Peyer's patch (tissue), 4 donors: ENCODE results near the gene IP6K1. TPM values are rescaled to one million over a fixed set of nuclear protein-coding genes. Genes with fewer than 3 reads are reported as not detected.

Experiments
- DNase-seq, 3 donors: peaks; one replicate each; pipeline ENCODE4 v3.0.0-alpha.2; 2017 to 2019
- H3K27ac ChIP-seq, 4 donors: fragments of 200-600 bp; sonication (generic); one replicate each; pipeline ENCODE4 v1.5.1; 2016 to 2019
- H3K27me3 ChIP-seq, 2 donors: fragments of 200-600 bp; sonication (generic); one replicate each; pipeline ENCODE4 v1.5.1; 2019
- H3K36me3 ChIP-seq, 3 donors: fragments of 200-600 bp; sonication (generic); one replicate each; pipeline ENCODE4 v1.5.1; 2016 to 2019
- H3K4me1 ChIP-seq, 4 donors: fragments of 200-600 bp; sonication (generic); one replicate each; pipeline ENCODE4 v1.5.1; 2016 to 2019
- H3K4me3 ChIP-seq, 4 donors: fragments of 200-600 bp; sonication (generic); 1 replicate in 3 of 4; 2 replicates in 1 of 4; pipeline ENCODE4 v1.5.1; 2016 to 2019; ENCODE audit warnings: mild to moderate bottlenecking in 1 of 4
- H3K9me3 ChIP-seq, 4 donors: fragments of 200-600 bp; sonication (generic); one replicate each; pipeline ENCODE4 v1.5.1; 2016 to 2019; ENCODE audit warnings: mild to moderate bottlenecking in 1 of 4
- POLR2A ChIP-seq, 2 donors: fragments of 450-650 bp; IDR thresholded peaks; one replicate each; pipeline ENCODE4 v1.5.1; 2017; ENCODE audit warnings: antibody characterized with exemption in 2 of 2, mild to moderate bottlenecking in 2 of 2, moderate library complexity in 2 of 2
- total RNA-seq, 4 donors: library from RNA; depleted of rRNA; stranded (reverse); fragments of >200 nt; gene quantifications; one replicate each; pipeline ENCODE4 v1.1.0, GENCODE V29; 2016
- TF ChIP-seq, protein P1 (sequence below), 6 experiments: fragments of 450-650 bp in 4 of 6; fragments of 200-600 bp in 2 of 6; sonication (generic) in 1 of 6; IDR thresholded peaks; one replicate each; pipeline ENCODE4 v1.5.1; 2017 to 2019; ENCODE audit warnings: antibody characterized with exemption in 6 of 6, mild to moderate bottlenecking in 3 of 6, moderate library complexity in 1 of 6

IP6K1 gene
- total RNA-seq, 4 donors from 2014 or later = 30.6 to 56.1 (median 46.8) TPM

DNA sequence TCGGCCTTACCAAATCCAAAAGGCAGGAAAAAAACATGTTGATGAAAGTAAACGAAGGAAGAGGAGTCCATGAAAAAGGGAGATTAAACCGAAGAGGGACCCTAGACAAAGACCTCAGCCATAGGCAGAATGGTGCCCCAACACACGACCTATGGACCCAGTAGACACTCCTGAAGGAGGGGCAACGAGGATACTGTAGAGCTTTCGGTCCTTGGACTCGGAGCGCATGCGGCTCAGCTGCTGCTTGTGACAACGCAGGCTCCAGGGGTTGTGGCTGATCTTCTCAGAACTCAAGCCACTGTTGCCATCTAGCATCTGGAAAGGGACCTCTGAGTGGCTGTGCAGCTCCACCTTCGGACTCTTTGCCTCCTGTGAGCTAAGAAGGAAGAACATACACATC, 53.7 kb downstream of the IP6K1 start:
- Histone ChIP-seq H3K36me3 (peaks cover 0 to 92% (median 0%) of the 10 kb centered on the region in 3 donors), H3K9me3 (no peaks in the 10 kb centered on the region)

DNA sequence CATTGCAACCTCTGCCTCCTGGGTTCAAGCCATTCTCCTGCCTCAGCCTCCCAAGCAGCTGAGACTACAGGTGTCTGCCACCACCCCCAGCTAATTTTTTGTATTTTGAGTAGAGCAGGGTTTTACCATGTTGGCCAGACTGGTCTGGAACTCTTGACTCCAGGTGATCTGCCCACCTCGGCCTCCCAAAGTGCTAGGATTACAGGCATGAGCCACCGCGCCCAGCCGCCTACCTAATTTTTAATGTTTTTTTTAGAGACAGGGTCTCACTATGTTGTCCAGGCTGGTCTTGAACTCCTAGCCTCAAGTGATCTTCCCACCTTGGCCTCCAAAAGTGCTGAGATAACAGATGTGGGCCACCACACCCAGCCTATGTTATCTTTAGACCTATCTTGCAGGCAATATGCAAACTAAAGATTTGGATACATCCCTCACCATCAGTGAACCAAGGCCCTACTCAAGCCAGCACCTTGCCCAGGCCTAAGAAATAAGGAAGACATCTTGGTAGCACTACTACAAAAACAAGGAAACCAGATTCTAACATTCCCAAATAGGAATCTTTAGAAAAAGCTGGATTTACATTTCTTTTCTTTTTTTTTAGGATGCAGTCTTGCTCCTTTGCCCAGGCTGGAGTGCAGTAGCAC, 56.3 kb downstream of the IP6K1 start:
- H3K27me3 ChIP-seq = no peaks in the 10 kb centered on the region
- peaks cover 0 to 79% (median 0%) of the 10 kb centered on the region in 3 donors for H3K36me3 ChIP-seq
- H3K9me3 ChIP-seq = no peaks in the 10 kb centered on the region
- no peak overlapping the region for H3K27ac ChIP-seq
- no peak for TF ChIP-seq POLR2A (IDR thresholded peaks at IDR 0.05)
- TF ChIP-seq, protein P1, sequence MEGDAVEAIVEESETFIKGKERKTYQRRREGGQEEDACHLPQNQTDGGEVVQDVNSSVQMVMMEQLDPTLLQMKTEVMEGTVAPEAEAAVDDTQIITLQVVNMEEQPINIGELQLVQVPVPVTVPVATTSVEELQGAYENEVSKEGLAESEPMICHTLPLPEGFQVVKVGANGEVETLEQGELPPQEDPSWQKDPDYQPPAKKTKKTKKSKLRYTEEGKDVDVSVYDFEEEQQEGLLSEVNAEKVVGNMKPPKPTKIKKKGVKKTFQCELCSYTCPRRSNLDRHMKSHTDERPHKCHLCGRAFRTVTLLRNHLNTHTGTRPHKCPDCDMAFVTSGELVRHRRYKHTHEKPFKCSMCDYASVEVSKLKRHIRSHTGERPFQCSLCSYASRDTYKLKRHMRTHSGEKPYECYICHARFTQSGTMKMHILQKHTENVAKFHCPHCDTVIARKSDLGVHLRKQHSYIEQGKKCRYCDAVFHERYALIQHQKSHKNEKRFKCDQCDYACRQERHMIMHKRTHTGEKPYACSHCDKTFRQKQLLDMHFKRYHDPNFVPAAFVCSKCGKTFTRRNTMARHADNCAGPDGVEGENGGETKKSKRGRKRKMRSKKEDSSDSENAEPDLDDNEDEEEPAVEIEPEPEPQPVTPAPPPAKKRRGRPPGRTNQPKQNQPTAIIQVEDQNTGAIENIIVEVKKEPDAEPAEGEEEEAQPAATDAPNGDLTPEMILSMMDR (IDR thresholded peaks at IDR 0.05) = no peak
- DNase-seq = no peak
- H3K4me3 ChIP-seq = no peak overlapping the region
- H3K4me1 ChIP-seq = peaks cover 0 to 19% (median 0%) of the 10 kb centered on the region in 4 donors

More for the DNA sequence above, 53.7 kb downstream of the IP6K1 start:
- no peaks in the 10 kb centered on the region for H3K27me3 ChIP-seq
- TF ChIP-seq POLR2A (IDR thresholded peaks at IDR 0.05) = no peak
- TF ChIP-seq, protein P1 (IDR thresholded peaks at IDR 0.05) = no peak
- no peak for DNase-seq
- no peak overlapping the region for H3K27ac ChIP-seq
- no peak overlapping the region for H3K4me3 ChIP-seq
- no peaks in the 10 kb centered on the region for H3K4me1 ChIP-seq

DNA sequence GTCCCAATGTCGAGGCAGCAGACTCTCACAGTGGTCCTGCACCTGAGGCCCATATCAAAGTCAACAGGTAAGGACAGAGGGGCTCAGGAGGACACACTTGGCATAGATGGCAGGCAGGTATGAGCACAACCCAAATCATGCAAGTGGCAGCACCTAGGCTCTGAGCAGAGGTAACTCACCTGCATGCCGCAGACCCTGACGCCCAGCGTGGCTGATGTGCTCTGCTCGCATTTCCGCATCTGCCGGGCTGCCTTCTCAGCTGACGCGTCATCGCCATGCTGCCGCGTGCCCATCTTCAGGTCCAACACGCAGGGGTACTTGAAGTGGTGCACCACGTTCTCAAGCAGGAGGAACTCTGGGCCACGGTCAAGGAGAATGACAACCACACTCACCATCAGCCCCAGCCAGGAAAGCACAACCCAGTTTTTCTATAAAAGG, 58.4 kb downstream of the IP6K1 start:
- DNase-seq = peak in 1 of 3 donors; percentile 47
- Histone ChIP-seq H3K27me3 (no peaks in the 10 kb centered on the region), H3K4me3 (no peak overlapping the region), H3K36me3 (peaks cover 0 to 60% (median 0%) of the 10 kb centered on the region in 3 donors), H3K27ac (peak overlapping the region in 2 of 4 donors; percentile 3 to 63), H3K4me1 (peaks cover 3 to 30% (median 7%) of the 10 kb centered on the region in 4 donors), H3K9me3 (no peaks in the 10 kb centered on the region)
- no peak for TF ChIP-seq POLR2A (IDR thresholded peaks at IDR 0.05)
- TF ChIP-seq, protein P1 (IDR thresholded peaks at IDR 0.05) = no peak

DNA sequence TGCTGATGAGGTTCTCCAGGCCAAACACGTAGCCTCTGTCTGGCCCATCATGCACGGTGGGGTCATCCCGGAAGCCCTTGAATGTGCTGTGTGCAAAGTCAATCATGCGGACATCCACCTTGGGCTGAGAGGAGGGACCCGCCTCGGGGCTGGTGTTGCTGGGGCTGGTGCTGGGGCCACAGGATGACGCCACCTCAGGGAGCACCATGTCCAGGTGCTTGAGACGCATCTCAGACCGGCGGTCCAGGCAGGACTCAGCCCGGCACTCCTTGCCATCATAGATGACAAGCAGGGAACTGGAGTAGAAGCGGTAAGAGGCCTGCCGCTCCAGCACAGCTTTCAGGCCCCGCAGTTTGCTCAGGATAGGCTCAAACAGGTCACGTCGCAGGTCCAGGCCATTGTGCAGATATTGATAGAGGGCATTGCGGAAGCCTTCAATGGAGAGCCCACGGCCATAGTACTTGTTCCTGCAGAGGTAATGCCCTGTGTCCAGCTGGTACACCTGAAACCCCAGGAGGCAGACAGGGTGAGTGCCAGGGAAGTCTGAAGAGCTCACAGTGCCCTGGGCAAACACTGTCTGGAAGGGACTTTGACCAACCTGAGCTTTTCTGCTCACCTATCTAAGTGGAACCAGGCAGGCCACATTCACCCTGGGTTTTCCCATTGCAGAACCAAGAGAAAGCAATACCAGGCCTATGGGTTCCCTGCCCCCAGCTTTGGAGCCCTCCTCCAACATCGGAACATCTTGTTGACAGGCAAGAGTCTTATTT, 59.0 kb downstream of the IP6K1 start:
- no peak for TF ChIP-seq POLR2A (IDR thresholded peaks at IDR 0.05)
- peak; percentile 47 to 74 (median 69) for DNase-seq
- Histone ChIP-seq H3K4me3 (no peak overlapping the region), H3K4me1 (peaks cover 3 to 36% (median 11%) of the 10 kb centered on the region in 4 donors), H3K9me3 (no peaks in the 10 kb centered on the region), H3K27ac (peak overlapping the region in 3 of 4 donors; percentile 3 to 68 (median 63)), H3K27me3 (no peaks in the 10 kb centered on the region), H3K36me3 (peaks cover 0 to 57% (median 0%) of the 10 kb centered on the region in 3 donors)

DNA sequence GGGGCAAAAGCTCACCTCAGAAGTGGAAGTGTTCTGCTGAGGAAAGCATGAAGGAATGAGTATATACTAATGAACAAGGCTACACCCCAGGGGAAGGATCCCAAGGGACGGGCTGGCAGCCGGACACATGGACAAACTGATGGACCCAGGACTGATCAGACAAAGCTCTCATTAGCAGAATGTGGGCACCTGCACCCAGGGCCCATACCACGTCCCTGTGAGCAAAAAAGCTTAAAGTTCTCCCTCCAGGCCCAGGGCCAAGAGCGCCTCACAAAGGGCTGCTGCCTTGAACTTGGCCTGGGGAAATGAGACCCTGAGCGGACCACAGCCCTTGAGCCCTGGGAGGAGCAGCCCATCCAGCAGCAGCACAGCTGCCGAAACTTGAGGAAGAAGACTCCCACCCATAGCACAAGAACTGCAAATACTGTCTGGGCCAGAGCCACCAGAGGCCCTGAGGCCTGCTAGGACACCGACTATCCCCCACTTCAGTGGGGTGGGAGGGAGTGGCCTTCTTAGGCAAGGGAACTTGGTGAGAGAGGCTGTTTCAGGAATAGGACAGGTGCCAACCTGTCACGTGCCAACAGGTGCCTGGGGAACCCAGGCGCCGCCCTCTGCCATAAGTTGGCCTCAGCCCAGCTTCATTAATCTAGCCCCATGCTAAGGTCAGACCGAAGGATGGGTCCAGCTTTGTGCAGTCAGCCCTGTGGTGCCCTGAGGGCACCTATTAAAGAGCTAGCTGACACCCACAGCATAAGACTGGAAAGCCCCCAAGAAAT, 60.2 kb downstream of the IP6K1 start:
- H3K36me3 ChIP-seq = peaks cover 0 to 57% (median 0%) of the 10 kb centered on the region in 3 donors

More for the DNA sequence above, 60.2 kb downstream of the IP6K1 start:
- H3K27ac ChIP-seq = peak overlapping the region; percentile 31 to 100 (median 66)
- DNase-seq = peak in 2 of 3 donors; percentile 71 to 78
- no peak overlapping the region for H3K4me3 ChIP-seq
- H3K27me3 ChIP-seq = no peaks in the 10 kb centered on the region
- TF ChIP-seq POLR2A (IDR thresholded peaks at IDR 0.05) = no peak
- TF ChIP-seq, protein P1 (IDR thresholded peaks at IDR 0.05) = no peak
- H3K4me1 ChIP-seq = peaks cover 3 to 48% (median 11%) of the 10 kb centered on the region in 4 donors
- H3K9me3 ChIP-seq = no peaks in the 10 kb centered on the region
